ENCODE results near the gene YTHDF2. TPM values are rescaled to one million over a fixed set of nuclear protein-coding genes. Genes with fewer than 3 reads are reported as not detected.

The YTHDF2 gene
- total RNA-seq, 3 donors from 2014 or later (not counting 1 experiment from before 2014, with no cell fraction given) = 78.9 to 98.3 (median 97.9) TPM

DNA sequence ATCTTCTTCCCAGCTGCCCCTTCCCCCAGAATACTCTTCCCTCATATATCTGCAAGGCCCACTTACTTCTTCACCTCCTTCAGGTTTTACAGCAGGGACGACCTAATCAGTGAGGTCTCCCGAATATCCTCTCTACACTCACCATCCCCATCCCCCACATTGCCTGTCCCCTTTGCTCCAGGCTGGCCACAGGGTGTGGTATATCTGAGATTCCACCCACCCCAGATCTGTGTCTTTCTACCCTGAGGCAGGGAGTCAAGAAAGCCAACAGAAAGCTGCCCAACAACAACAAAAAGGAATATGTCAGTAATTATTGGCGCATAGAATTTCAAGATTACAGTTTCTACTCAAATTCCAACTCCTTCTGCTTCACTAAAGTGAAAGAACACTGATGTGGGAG is 45.3 kb downstream of the YTHDF2 start:
- Mint-ChIP-seq H3K27me3 (ENCODE audit: low read depth in 2 of 2) (no peaks in the 10 kb centered on the region), H3K36me3 (no peaks in the 10 kb centered on the region), H3K4me1 (peaks cover 10 to 11% of the 10 kb centered on the region in 2 donors), H3K27ac (no peak overlapping the region), H3K9me3 (no peaks in the 10 kb centered on the region), H3K4me3 (no peak overlapping the region)
- H3K9me3 ChIP-seq (ENCODE audit: control insufficient read depth, insufficient read depth, low read length) = no peaks in the 10 kb centered on the region
- TF ChIP-seq, protein P1, sequence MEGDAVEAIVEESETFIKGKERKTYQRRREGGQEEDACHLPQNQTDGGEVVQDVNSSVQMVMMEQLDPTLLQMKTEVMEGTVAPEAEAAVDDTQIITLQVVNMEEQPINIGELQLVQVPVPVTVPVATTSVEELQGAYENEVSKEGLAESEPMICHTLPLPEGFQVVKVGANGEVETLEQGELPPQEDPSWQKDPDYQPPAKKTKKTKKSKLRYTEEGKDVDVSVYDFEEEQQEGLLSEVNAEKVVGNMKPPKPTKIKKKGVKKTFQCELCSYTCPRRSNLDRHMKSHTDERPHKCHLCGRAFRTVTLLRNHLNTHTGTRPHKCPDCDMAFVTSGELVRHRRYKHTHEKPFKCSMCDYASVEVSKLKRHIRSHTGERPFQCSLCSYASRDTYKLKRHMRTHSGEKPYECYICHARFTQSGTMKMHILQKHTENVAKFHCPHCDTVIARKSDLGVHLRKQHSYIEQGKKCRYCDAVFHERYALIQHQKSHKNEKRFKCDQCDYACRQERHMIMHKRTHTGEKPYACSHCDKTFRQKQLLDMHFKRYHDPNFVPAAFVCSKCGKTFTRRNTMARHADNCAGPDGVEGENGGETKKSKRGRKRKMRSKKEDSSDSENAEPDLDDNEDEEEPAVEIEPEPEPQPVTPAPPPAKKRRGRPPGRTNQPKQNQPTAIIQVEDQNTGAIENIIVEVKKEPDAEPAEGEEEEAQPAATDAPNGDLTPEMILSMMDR (IDR thresholded peaks at IDR 0.05) = no peak
- intact Hi-C loops (cut with micrococcal nuclease) = no loop called here
- WGBS (ENCODE audit: insufficient coverage) = 95% methylated on average over 3 of the region's 3 CpGs
- no peaks in the 10 kb centered on the region for H3K36me3 ChIP-seq (ENCODE audit: control insufficient read depth, insufficient read depth, low read length)
- H3K27me3 ChIP-seq (ENCODE audit: control insufficient read depth, insufficient read depth, low read length) = no peaks in the 10 kb centered on the region
- no peak for DNase-seq
- H3K4me1 ChIP-seq (ENCODE audit: control insufficient read depth, insufficient read depth, low read length) = peaks cover 6% of the 10 kb centered on the region
- no peak overlapping the region for H3K27ac ChIP-seq (ENCODE audit: low read length)
- no peak for ATAC-seq
- H3K4me3 ChIP-seq (ENCODE audit: low read length) = no peak overlapping the region

DNA sequence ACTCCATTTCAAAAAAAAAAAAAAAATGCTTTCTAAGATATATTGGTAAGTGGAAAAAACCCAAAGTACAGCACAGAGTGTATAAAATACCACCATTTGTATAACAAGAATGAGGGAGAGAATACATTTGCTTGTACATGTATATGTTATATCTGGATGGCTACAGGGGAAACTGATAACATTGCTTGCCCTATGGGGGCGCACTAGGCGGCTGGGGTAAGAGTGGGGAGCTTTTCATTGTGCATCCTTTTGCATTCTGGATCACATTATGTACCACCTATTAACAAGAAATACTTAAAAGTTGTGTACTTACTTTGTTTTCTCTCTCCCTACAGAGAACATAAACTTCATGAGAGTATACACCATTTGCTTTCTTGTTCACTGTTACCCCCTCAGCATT is 46.6 kb downstream of the YTHDF2 start:
- H3K4me1 Mint-ChIP-seq = peaks cover 10 to 11% of the 10 kb centered on the region in 2 donors
- Histone ChIP-seq H3K4me3 (ENCODE audit: low read length) (no peak overlapping the region), H3K9me3 (ENCODE audit: control insufficient read depth, insufficient read depth, low read length) (no peaks in the 10 kb centered on the region), H3K27me3 (ENCODE audit: control insufficient read depth, insufficient read depth, low read length) (no peaks in the 10 kb centered on the region), H3K36me3 (ENCODE audit: control insufficient read depth, insufficient read depth, low read length) (no peaks in the 10 kb centered on the region), H3K4me1 (ENCODE audit: control insufficient read depth, insufficient read depth, low read length) (peaks cover 6% of the 10 kb centered on the region), H3K27ac (ENCODE audit: low read length) (no peak overlapping the region)
- WGBS (ENCODE audit: insufficient coverage) = no CpG with 5 or more reads among the region's 2 CpGs
- TF ChIP-seq, protein P1 (IDR thresholded peaks at IDR 0.05) = no peak
- H3K9me3 Mint-ChIP-seq = no peaks in the 10 kb centered on the region
- H3K36me3 Mint-ChIP-seq = no peaks in the 10 kb centered on the region
- intact Hi-C loops (cut with micrococcal nuclease) = no loop called here
- DNase-seq (no peak), ATAC-seq (no peak)
- H3K4me3 Mint-ChIP-seq = no peak overlapping the region
- H3K27me3 Mint-ChIP-seq (ENCODE audit: low read depth in 2 of 2) = no peaks in the 10 kb centered on the region
- H3K27ac Mint-ChIP-seq = no peak overlapping the region

DNA sequence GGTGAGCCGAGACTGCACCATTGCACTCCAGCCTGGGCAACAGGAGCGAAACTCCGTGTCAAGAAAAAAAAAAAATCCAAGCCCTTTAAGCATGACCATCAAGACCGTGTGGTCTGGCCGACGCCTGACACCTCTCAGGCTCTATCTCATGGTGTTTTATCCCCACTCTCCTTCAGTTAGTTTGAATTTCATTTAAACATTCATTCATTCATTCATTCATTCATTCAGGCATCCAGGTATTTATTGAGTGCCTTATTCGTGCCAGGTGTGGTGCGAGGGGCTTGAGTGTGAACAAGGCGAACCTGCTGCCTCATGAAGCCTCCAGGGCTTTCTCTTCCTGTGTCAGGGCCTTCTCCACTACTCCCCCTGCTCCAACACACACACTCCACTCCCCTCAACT is 52.7 kb downstream of the YTHDF2 start:
- H3K27me3 ChIP-seq (ENCODE audit: control insufficient read depth, insufficient read depth, low read length) = no peaks in the 10 kb centered on the region
- H3K36me3 ChIP-seq (ENCODE audit: control insufficient read depth, insufficient read depth, low read length) = no peaks in the 10 kb centered on the region
- ATAC-seq = no peak
- H3K4me1 ChIP-seq (ENCODE audit: control insufficient read depth, insufficient read depth, low read length) = peaks cover 6% of the 10 kb centered on the region
- H3K27me3 Mint-ChIP-seq (ENCODE audit: low read depth in 2 of 2) = peaks cover 0 to 4% of the 10 kb centered on the region in 2 donors
- no peak overlapping the region for H3K4me3 ChIP-seq (ENCODE audit: low read length)
- no peaks in the 10 kb centered on the region for H3K9me3 Mint-ChIP-seq
- intact Hi-C loops (cut with micrococcal nuclease) = loop anchor here (5.0 kb wide), 1 partner anchor 243 kb away; no protein-coding TSS in a partner anchor
- TF ChIP-seq, protein P1 (IDR thresholded peaks at IDR 0.05) = no peak
- no peaks in the 10 kb centered on the region for H3K9me3 ChIP-seq (ENCODE audit: control insufficient read depth, insufficient read depth, low read length)
- H3K27ac ChIP-seq (ENCODE audit: low read length) = no peak overlapping the region
- DNase-seq = no peak
- H3K27ac Mint-ChIP-seq = no peak overlapping the region
- H3K4me3 Mint-ChIP-seq = no peak overlapping the region
- H3K4me1 Mint-ChIP-seq = peaks cover 10 to 11% of the 10 kb centered on the region in 2 donors
- WGBS (ENCODE audit: insufficient coverage) = 94% methylated on average over 9 of the region's 9 CpGs
- H3K36me3 Mint-ChIP-seq = no peaks in the 10 kb centered on the region

DNA sequence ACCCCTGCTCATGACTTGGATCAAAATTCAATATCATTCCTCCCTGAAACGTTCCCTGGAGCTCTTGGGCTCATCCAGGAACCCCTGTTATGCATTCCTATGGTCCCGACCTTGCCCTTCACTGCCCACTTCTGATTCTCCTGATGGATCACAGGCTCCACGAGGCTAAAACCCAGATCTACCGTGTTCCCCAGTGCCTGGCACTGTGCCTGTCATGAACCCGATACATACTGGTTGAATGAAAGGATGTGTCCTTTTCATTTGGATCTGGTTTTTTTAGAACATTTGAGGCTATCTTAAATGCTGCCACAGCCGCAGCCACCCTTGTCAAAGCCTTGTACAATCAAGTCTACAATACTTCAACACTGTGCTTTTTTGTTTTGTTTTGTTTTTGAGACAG is 53.1 kb downstream of the YTHDF2 start:
- peaks cover 10 to 11% of the 10 kb centered on the region in 2 donors for H3K4me1 Mint-ChIP-seq
- no peaks in the 10 kb centered on the region for H3K36me3 ChIP-seq (ENCODE audit: control insufficient read depth, insufficient read depth, low read length)
- H3K36me3 Mint-ChIP-seq = no peaks in the 10 kb centered on the region
- ATAC-seq (no peak), DNase-seq (no peak)
- H3K4me3 ChIP-seq (ENCODE audit: low read length) = no peak overlapping the region
- WGBS (ENCODE audit: insufficient coverage) = 86% methylated on average over 6 of the region's 6 CpGs
- H3K27ac Mint-ChIP-seq = no peak overlapping the region
- TF ChIP-seq, protein P1 (IDR thresholded peaks at IDR 0.05) = no peak
- no peaks in the 10 kb centered on the region for H3K27me3 ChIP-seq (ENCODE audit: control insufficient read depth, insufficient read depth, low read length)
- H3K27me3 Mint-ChIP-seq (ENCODE audit: low read depth in 2 of 2) = peaks cover 0 to 4% of the 10 kb centered on the region in 2 donors
- H3K27ac ChIP-seq (ENCODE audit: low read length) = no peak overlapping the region
- intact Hi-C loops (cut with micrococcal nuclease) = loop anchor here (5.0 kb wide), 1 partner anchor 242 kb away; no protein-coding TSS in a partner anchor
- no peaks in the 10 kb centered on the region for H3K9me3 Mint-ChIP-seq
- no peak overlapping the region for H3K4me3 Mint-ChIP-seq
- no peaks in the 10 kb centered on the region for H3K9me3 ChIP-seq (ENCODE audit: control insufficient read depth, insufficient read depth, low read length)
- peaks cover 6% of the 10 kb centered on the region for H3K4me1 ChIP-seq (ENCODE audit: control insufficient read depth, insufficient read depth, low read length)

Data from natural killer cell (primary cell).